Inferior parietal cortex (tissue), 1 donor: Measurements from ENCODE around the gene RHBG.

ENCODE experiments used
- DNase-seq: peaks from one replicate; pipeline ENCODE4 v3.0.0-alpha.2; 2016; ENCODE audit errors: extremely low spot score

Gene RHBG

DNA sequence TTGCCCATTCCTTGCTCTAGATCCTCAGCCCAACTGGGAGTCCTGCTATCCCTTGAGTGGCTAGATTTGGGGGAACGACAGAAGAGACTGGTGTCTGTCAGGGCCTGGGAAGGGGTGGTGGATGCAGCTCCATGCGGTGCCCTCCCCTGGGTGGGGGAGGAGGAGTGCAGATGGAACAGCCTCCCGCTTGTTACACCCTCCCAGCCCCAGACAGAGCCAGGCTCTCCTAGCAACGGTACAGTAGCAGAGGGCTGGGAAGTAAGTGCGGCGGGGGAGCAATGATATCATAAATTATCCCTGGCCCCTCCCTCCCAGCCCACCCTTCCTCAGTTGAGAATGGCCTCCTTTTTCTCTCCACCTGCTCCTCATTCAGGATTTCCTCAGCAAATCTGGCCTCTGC lies 37.2 kb downstream of the RHBG start:
- DNase-seq, result no peak

DNA sequence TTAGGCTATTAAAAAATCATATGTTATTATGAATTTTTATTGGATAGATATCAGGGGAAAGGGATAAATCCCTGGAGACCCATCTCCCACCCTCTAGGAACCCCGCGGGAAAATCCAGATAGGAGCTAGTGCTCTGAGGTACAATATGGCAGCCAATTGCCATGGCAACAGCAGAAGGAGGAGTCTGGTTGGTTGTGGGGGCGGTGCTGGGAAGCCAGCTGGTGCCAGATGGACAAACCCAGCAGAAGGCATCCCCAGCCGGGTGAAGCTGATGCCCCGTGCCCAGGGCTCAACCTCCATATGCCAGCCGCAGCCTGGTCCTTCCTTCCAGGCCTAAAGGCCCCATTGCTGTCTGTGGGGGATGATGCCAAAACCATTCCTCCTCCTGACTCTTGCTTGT lies 38.3 kb downstream of the RHBG start:
- DNase-seq, result no peak

DNA sequence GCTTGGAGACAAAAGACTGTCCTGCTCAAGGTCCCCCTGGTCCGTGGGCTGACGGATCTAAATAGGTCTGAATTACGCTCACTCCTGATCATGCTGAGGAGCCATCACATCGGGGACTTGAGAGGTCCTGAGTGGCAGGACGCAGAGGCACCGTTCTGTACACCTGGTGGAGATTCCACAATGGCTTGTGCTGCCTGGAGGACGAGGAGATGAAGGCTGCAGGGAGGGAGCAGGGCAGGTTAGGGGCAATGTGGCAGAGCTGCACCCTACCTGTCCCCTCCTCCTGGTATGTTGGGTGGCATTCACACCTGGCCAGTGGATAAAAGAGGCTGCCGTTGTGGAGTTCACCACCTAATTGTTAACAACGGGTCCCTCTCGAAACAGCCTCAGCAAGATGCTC lies 38.7 kb downstream of the RHBG start:
- no peak for DNase-seq

DNA sequence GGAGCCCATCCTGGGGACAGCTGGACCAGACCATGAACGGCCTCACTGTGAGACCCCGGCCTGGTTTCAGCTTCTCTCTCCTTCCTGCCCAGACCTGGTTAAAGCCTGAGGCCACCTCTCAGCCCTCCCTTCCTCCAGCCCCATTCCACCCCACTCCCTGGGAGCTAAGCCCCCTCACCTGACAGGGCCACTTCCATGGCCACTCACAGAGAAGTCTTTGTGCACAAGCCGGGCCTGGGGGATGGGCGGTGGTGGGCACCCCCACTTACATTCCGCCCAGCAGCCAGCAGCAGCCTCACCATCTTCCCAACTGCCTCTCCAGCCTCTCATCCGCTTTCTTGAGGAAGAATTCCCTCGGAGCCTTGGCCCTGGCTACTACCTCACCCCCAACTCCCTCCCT lies 40.4 kb downstream of the RHBG start:
- DNase-seq, result no peak

DNA sequence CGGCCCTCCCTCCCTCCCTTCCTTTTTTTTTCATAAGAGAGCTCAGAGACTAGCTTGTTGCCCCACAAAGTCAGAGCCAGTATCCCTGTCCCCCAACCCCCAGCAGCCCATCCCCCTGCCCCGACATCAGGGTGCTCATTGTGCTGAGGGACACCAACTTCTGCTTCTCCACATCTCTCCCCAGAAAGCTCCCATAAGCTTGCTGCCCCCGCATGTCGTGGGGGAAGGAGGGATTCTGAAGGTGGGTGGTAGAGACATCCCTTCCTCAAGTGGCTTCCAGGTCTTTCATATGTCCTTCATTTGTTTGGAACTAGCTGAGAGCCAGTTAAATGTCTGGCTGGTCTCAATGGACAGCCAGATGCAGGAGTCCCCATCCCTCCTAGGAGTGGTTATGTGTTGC lies 41.2 kb downstream of the RHBG start:
- no peak for DNase-seq

DNA sequence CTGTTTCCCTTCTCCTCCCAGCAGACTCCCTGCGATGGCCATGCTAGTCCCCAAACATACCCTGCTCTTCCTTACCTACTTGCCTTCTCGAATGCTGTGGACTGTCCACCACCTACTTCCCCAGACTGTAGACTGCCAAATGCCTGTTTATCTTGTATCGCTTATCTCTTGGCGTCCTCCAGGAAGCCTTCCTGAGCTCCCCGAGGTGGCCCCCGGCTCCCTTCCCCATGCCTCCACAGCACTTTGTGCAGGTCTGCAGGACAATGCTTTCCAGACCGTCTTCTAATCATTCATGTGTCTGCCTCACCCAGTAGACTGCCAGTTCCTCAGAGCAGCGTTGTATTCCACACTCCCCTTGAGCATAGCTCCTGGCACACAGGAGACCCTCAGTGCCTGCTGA lies 41.7 kb downstream of the RHBG start:
- no peak for DNase-seq

DNA sequence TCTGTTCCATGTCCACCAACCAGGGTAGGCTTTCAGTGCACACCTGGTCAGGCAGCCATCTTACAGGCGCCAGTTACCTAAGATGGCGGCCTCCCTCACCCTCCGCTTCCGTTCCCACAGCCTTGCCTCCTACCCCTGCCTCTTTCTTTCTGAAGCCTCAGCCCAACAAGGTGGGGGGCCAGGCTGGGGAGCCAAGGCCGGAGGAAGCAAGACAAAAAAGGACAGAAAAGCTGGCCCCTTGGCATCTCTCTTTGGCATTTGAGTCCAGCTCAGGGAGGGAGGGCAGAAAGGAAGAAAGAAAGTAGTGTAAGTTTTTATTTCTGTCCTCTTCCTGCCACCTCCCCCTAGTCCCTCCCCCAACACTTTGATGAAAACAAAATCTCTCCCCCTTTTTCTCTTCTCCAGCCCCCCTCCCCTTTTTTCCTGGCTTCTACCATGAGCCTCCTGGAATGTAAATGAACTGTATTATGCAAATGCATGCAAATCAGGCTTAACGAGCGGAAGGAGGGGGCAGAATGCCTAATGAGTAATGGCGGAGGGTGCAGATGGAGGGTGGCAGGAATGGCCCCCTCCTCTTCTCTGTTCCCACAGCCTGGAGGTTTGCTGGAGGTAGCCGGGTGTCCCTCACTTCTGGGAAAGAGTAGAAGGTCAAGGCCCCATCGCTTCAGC lies 43.8 kb downstream of the RHBG start:
- DNase-seq, result no peak

DNA sequence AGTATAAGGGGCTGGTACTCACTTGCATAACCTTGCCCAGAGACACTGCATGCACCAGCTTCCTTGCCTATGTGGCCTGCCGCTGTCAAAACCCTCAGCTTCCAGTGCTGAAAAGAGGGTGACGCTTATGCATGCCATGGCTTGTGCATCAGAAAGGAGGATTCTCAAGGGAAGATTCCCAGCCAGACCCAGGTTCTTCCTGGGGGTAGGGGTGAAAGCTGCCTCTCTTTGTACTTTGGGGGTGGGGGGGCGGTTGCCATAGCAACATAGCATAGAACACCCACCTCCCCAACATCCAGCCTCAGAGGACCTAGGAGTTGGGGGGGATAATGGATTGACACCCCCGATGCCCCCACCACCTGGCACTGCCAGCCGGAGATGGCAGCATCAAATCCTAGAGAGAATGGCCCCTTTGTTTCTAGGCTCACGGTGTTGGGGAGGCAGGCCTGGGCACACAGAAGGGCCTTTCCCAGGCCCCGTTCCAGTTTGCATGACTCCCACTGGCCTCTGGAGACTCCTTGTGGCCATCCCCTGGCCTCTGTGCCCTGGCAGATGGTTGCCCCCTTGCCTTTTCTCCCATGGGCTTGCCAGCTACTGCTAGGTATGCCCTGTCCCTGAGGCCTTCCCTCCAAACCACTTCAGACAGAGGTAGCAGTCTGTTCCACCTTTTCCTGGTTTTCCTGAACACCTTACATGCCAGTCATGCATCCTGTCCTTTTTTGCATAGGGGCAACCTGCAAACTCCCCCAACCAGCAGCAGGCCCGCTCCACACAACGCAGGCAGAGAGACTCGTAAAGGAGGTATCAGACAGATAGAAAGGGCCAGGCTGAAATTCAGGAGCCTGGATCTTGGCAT lies 44.6 kb downstream of the RHBG start:
- peak; percentile 86 for DNase-seq

DNA sequence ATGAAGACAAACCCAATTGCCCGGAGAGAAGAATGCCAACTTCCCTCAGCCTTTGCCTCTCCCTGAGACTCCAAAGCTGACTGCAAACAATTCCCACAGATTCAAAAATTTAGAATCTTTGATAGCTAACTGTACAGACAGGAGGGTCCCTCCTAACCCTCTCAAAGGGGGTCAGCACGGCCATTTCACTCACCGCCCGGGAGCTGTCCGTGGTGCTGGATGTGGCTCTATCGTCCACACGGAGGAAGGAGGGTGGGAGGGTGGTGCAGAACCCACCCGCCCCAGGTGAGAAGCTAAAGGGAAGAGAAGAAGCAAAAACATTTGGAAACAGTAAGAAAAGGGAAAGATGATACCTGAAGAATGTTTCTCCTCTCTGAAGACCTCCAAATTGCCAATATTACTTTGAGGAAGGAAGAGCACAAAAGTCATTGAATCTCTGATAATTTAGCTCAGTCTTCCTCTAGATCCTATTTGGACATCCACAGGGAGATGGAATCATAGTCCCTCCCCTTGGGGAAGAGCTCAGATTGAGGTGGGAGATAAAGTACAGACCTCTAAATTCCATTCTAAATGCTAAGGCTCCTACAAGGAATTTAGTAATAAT lies 45.6 kb downstream of the RHBG start:
- DNase-seq, result peak; percentile 40

DNA sequence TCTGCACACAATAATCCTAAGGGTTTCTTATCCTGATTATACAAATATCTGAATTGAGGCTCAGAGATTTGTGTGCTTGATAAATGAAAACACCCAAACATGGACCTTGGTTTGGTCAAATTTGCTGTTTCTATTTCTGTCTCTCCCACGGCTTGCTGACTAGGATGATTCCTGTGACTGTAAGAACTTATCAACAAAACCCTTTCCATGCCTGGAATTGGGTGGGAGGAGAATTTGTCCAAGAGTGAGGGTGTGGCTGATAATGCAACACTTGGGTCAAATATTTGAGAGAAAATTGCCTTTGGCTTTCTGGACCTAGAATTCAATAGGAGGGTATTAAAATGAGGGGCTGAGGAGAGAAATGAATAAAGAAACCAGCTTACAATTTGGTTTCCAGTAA lies 48.0 kb downstream of the RHBG start:
- DNase-seq, result no peak

DNA sequence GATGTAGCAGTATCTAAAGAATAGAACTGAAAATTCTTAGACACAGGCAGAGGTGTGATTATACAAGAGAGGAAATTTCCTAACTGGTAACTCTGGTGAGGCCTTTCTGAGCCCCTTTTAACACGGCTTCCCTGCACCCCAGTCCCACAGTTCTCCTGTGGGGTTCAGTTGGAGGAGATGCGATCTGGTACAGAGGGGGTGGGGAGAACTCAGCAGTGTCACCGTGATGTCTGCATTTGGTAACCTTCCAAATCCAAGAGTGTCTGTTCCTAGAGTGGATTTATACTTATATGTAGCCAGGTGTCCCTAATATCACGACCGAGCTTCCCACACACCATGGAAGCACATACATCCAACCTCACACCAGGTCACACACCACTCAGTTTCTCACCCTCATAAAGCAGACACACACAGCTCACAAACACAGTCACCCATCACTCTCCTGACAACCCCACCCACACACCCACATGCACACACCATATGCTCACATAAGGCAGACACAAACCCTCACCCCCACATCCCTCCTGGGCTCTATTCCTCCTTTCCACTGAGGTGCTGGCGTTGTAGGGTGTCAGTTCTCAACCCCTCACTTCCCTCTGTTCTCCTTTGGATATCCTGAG lies 48.5 kb downstream of the RHBG start:
- DNase-seq, result no peak

DNA sequence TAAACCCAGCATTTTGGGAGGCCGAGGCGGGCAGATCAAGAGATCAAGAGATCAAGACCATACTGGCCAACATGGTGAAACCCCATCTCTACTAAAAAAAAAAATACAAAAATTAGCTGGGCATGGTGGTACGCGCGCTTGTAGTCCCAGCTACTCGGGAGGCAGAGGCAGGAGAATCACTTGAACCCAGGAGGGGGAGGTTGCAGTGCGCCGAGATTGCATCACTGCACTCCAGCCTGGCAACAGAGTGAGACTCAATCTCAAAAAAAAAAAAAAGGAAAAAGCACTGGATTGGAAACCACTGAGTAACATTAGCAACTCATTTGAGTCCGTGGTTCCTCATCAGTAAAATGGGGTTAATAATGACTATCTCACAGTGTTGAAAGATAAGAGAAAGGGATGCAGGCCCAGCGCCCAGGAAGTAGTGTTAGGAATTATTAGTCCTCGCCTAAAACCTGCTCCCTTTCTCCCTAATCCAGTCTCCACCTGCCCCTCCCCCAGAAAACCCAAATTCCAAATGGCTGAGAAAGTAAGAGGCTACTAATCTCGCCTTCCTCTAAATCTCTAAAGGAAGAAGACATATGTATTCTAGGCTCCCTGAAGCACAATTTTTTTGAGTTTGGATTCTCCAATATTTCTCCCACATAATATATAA lies 49.5 kb downstream of the RHBG start:
- DNase-seq, result no peak

DNA sequence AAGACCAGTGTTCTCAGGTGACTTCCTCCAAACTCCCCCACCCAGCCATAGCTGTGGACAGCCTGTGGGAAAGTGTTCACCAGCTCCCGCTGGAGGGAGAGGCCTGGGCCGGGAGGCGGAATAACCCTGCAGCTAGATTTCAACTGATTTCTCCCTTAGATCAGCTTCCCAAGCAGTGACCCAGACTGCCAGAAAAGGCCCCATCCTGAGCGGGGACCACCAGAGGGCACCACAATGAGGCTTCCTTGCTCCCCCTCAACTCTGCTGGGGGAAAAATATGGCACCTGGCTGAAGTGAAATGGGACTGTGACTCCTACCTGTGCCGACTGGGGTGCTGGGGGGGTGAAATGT lies 50.8 kb downstream of the RHBG start:
- peak; percentile 10 for DNase-seq

DNA sequence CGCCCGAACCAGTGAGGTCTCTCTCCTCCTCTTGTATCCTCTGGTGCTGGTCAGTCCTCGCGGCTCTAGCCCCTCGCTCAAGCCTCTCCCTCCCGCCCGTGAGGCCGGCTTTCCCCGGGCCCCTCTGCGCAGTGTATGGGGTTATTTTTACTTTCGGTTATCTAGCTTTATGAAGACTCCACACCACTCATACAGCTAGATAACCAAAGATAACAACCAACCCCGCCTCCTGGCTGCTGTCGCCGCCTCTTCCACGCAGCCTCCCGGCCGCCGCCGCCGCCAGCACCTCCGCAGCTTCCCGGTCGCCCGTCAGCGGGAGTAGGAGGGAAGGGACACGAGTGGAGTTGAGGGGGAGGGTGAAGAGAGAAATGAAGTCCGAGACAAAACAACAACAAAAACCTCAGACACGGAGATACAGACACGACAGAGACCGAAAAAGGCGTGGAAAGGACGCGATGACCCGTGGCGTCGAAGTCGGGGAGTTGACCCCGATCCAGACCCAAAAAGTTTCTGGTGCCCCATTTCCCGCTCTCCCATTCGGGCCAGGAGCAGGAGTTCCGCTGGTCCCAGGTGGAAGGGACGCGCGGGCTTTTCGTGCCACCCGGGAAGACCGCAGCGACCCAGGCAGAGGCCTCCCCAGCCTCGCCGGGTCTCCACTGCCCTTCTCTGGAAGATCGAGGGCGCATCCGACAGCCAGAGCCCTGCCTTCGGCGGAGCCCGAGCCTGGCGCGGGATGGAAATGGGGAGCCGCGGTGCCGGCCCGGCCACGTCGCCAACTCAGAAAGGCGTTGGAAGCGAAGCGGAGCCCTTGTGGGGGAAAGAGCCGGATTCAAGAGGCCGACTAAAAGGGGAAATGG lies 51.4 kb downstream of the RHBG start:
- no peak for DNase-seq

DNA sequence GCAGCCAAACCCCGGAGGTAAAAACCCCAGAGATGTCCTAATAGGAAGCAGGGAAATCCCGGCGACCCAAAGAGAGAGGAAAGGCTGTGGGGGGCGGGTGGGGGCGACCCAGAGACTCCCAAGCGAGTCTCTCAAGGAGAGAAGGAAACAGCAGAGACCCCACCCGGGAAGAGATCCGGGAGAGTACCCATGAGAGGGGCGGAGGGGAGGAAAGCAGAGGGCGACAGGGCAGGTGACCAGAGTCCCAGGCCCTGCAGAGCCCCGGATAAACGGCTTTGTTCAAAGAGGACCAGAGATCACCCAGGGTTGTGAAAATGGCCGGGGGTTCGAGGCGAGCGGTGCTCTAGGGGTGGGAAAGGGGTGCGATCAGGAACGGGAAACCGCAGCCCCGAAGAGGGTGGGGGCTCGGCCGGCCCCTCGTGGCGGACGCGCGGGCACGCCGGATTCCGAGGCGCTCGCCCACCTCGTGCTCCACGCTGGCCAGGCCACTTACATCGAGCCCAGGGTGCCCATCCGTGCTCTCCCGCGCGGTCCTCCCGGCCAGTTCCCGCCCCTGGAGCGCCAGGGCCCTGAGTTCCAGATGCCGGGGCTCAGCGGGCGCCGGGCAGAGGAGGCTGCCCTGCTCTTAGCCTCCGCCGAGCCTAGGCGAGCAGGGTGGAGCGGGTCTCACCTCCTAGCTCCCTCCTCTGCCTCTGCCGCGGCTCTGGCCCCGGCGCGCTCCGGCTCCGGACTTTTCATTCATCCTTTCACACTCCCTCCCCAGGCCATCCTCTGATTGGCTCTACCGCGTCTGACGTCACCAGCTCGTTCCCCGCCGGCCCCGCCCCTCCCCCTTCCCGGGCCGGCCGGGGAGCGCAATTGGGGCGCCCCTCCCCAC lies 52.3 kb downstream of the RHBG start:
- DNase-seq, result peak; percentile 91

DNA sequence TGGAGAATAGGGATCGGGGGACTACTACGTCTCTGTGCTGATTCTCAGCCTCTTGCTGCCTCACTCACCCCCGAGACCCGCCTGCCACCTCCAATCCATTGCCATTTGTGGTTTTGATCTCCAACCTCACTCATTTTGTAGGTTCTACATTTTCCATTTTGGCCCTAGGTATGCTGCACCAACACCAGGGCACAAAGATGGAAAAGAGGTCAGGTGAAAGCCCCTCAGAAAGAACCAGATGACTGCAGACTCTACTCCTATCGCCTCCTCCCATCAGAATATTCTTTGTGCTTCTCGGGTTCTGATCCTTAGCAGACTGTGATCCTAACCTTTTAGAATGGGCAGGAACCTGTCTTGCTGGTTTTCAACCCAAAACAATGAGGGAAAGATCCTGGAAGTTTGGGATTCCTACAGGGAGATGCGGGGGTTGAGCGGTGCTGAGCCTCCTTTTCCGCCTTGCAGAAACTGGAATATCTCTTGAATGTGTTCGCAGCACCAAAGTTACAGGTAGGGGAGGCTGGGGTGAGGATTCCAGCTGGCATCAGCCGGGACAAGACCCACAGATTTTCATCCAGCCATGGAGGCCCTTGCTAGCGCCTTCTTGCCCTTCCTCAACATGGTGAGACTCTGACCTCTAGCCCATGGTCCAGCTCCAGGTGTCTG lies 53.1 kb downstream of the RHBG start:
- DNase-seq, result no peak

DNA sequence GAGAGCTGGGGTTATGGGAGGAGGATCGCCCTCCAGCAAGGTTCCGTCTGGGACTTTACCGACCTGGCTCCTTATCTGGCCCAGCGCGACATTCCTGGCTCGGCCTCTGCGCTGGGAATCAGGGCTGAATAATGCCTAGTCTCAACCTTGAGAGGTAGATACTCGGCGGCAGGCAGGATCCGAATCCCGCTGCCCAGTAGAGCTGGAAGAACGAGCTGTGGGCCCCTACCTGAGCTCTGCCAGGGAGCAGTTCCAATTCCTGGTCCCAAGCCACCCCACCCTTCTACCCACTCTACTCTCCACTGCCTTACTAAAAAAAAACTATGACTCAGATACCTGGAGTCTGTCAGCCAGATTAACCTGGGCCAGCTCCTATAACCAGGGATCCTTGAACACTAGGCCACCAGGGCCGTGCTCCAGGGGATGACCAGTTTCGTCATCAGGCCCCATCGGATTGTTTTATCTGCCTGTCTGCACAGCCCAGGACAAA lies 53.6 kb downstream of the RHBG start:
- no peak for DNase-seq

DNA sequence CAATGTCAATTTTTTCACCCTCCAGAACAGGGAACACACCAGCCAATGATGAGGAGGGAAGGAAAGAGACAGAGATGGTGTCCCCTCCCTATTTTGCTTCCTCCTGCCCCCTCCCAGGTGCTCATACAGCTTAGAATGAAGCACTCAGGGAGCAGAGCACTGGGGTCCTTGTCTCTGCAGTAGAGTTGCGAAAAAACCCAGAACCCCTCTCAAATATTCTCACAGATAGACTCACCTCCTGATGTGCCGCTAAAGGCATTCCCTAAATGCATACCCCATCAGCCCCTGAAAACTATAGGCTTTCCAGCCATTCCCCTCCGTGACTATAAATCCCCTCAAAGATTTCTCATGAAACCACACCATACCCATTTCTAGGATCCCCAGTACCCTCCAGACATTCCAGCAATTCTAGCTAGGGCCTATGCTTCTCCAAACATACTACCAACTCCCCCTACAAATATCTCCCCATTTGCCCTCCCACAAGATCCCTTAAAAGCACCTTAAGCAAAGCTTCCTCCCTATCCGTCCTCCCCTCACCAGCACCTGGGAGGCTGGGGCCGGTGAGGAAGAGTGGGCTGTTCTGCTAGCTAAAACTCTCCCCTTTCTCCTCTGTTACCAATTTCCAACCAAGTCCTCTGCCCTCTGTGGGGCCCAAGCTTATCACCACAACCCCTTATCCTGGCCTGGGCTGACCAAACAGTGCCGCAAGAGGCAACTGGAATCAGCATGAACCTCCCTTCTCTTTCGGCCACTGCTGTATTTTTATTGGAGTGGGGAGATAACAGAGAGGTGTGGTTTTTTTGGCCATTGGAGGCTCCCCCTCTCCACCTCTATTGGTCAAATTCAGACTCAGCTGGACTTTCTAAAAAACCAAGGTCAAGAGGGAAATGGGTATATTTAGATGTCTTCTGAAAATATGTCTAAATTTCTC lies 54.7 kb downstream of the RHBG start:
- no peak for DNase-seq
